Loucy (cell line): ENCODE data around the gene SHBG.

ENCODE experiments used
- H2AFZ ChIP-seq: fragments of 200-600 bp; sonication (generic); 2 replicates; pipeline ENCODE4 v1.6.0; 2016; ENCODE audit warnings: antibody characterized with exemption, mild to moderate bottlenecking, low read length, moderate library complexity
- H3F3A ChIP-seq: fragments of 200-600 bp; 2 replicates; pipeline ENCODE4 v1.6.0; 2016; ENCODE audit warnings: antibody characterized with exemption, low read depth, mild to moderate bottlenecking
- H3K27me3 ChIP-seq: fragments of 200-600 bp; sonication (generic); 2 replicates; pipeline ENCODE4 v1.6.1; 2014; ENCODE audit warnings: low read length, mild to moderate bottlenecking; ENCODE audit not compliant: insufficient read depth, poor library complexity, severe bottlenecking
- H3K36me3 ChIP-seq: fragments of 200-600 bp; sonication (generic); 2 replicates; pipeline ENCODE4 v1.6.1; 2016; ENCODE audit warnings: low read length; ENCODE audit not compliant: insufficient read depth
- H3K4me1 ChIP-seq: fragments of 200-600 bp; sonication (generic); 2 replicates; pipeline ENCODE4 v1.5.1; 2014; ENCODE audit warnings: low read length, mild to moderate bottlenecking; ENCODE audit not compliant: insufficient read depth, poor library complexity, severe bottlenecking
- H3K4me2 ChIP-seq: fragments of 200-600 bp; sonication (generic); 2 replicates; pipeline ENCODE4 v1.6.0; 2014; ENCODE audit warnings: antibody characterized with exemption, low read length, low read depth, mild to moderate bottlenecking; ENCODE audit not compliant: poor library complexity, severe bottlenecking
- H3K4me3 ChIP-seq: fragments of 200-600 bp; sonication (generic); 2 replicates; pipeline ENCODE4 v1.5.1; 2014; ENCODE audit warnings: low read length, mild to moderate bottlenecking, mixed read lengths; ENCODE audit not compliant: poor library complexity, severe bottlenecking
- H3K79me2 ChIP-seq: fragments of 200-600 bp; sonication (generic); 2 replicates; pipeline ENCODE4 v1.6.1; 2014; ENCODE audit warnings: low read length; ENCODE audit not compliant: insufficient read depth
- H3K9ac ChIP-seq: fragments of 200-600 bp; sonication (generic); 2 replicates; pipeline ENCODE4 v1.6.0; 2014; ENCODE audit warnings: mild to moderate bottlenecking, low read depth, low read length, moderate library complexity; ENCODE audit not compliant: poor library complexity, severe bottlenecking
- H3K9me2 ChIP-seq: fragments of 200-600 bp; sonication (generic); replicated peaks from 2 replicates; pipeline ENCODE4 v1.6.1; 2016; ENCODE audit warnings: low read depth, low read length, mixed read lengths
- H3K9me3 ChIP-seq: fragments of 200-600 bp; sonication (generic); 2 replicates; pipeline ENCODE4 v1.6.1; 2014; ENCODE audit warnings: mild to moderate bottlenecking, antibody characterized with exemption, low read length, low read depth; ENCODE audit not compliant: insufficient read depth
- H4K20me1 ChIP-seq: fragments of 200-600 bp; sonication (generic); 2 replicates; pipeline ENCODE4 v1.6.0; 2014; ENCODE audit warnings: antibody characterized with exemption, low read length, mild to moderate bottlenecking; ENCODE audit not compliant: insufficient read depth, poor library complexity, severe bottlenecking
- CTCF ChIP-seq: fragments of 200-600 bp; sonication (generic); conservative IDR thresholded peaks from 2 replicates; pipeline ENCODE4 v1.5.1; 2014; ENCODE audit warnings: mild to moderate bottlenecking, antibody characterized with exemption, low read length
- EZH2phosphoT487 ChIP-seq: fragments of 200-600 bp; IDR thresholded peaks from 2 replicates; pipeline ENCODE4 v1.6.1; 2018; ENCODE audit warnings: antibody characterized with exemption, mild to moderate bottlenecking, moderate library complexity, borderline replicate concordance

The SHBG gene

GRCh38 chr17:7587420-7588151, 42.3 kb upstream of the SHBG start:
- H3K4me3 ChIP-seq = no peak overlapping the region

GRCh38 chr17:7588553-7589203, 41.3 kb upstream of the SHBG start:
- Histone ChIP-seq H3K79me2 (peaks cover 24% of the 10 kb centered on the region), H3K27me3 (no peaks in the 10 kb centered on the region), H3K36me3 (peaks cover 31% of the 10 kb centered on the region; the same call in 1 of the 2 replicates), H3K9me3 (no peaks in the 10 kb centered on the region), H3K9ac (no peak overlapping the region), H4K20me1 (no peaks in the 10 kb centered on the region), H3K4me2 (no peak overlapping the region), H3K4me3 (no peak overlapping the region), H3F3A (no peaks in the 10 kb centered on the region), H3K4me1 (peaks cover 9% of the 10 kb centered on the region), H3K9me2 (no peaks in the 10 kb centered on the region), H2AFZ (no peak overlapping the region)
- TF ChIP-seq CTCF (no peak), EZH2phosphoT487 (no peak)

More at GRCh38 chr17:7587420-7588151, 42.3 kb upstream of the SHBG start:
- Histone ChIP-seq H3K9me3 (no peaks in the 10 kb centered on the region), H3K4me1 (peaks cover 16% of the 10 kb centered on the region), H3K9me2 (no peaks in the 10 kb centered on the region), H3K79me2 (peaks cover 33% of the 10 kb centered on the region), H2AFZ (no peak overlapping the region), H3K9ac (no peak overlapping the region), H3K27me3 (no peaks in the 10 kb centered on the region), H3F3A (no peaks in the 10 kb centered on the region), H4K20me1 (no peaks in the 10 kb centered on the region), H3K36me3 (peaks cover 20% of the 10 kb centered on the region; the same call in 1 of the 2 replicates), H3K4me2 (no peak overlapping the region)
- TF ChIP-seq CTCF (no peak), EZH2phosphoT487 (no peak)

GRCh38 chr17:7589204-7589868, 40.6 kb upstream of the SHBG start:
- Histone ChIP-seq H3F3A (no peaks in the 10 kb centered on the region), H4K20me1 (no peaks in the 10 kb centered on the region), H2AFZ (no peak overlapping the region), H3K4me1 (peaks cover 6% of the 10 kb centered on the region), H3K9me3 (no peaks in the 10 kb centered on the region), H3K27me3 (no peaks in the 10 kb centered on the region), H3K4me2 (no peak overlapping the region), H3K79me2 (peaks cover 20% of the 10 kb centered on the region), H3K9me2 (no peaks in the 10 kb centered on the region), H3K36me3 (peaks cover 38% of the 10 kb centered on the region; the same call in 1 of the 2 replicates), H3K9ac (no peak overlapping the region), H3K4me3 (no peak overlapping the region)
- TF ChIP-seq CTCF = no peak
- no peak for TF ChIP-seq EZH2phosphoT487
